Astrocyte of the cerebellum (primary cell): ENCODE results near the gene DYRK3.

ENCODE experiments used
- DNase-seq: peaks from one replicate; pipeline ENCODE4 v3.0.0-alpha.2; 2011; ENCODE audit warnings: low read depth
- H3K4me3 ChIP-seq: 2 replicates; pipeline ENCODE4 v1.5.1; 2011; ENCODE audit warnings: mild to moderate bottlenecking, low read depth, low read length, moderate library complexity
- CTCF ChIP-seq: IDR thresholded peaks from 2 replicates; pipeline ENCODE4 v1.5.1; 2012; ENCODE audit warnings: low read length, low read depth, moderate library complexity, mild to moderate bottlenecking; ENCODE audit errors: missing control alignments
- in situ Hi-C: cut with HindIII; loops from 2 replicates; pipeline ENCODE4 v1.10.0; 2017; ENCODE audit warnings: low sequenced_read_pairs

Gene DYRK3

GRCh38 chr1:206679738-206680211 is 44.4 kb downstream of the DYRK3 start:
- TF ChIP-seq CTCF: no peak
- no peak overlapping the region for H3K4me3 ChIP-seq
- no peak for DNase-seq
- in situ Hi-C loops: no loop called here

- in situ Hi-C loops: no loop called here
- TF ChIP-seq CTCF: no peak
These were observed 44.9 kb downstream of the DYRK3 start for GRCh38 chr1:206680279-206680678.

GRCh38 chr1:206681359-206681758 is 46.0 kb downstream of the DYRK3 start:
- in situ Hi-C loops: no loop called here
- no peak for DNase-seq
- TF ChIP-seq CTCF: no peak
- H3K4me3 ChIP-seq: no peak overlapping the region

More at GRCh38 chr1:206680279-206680678, 44.9 kb downstream of the DYRK3 start:
- no peak for DNase-seq
- no peak overlapping the region for H3K4me3 ChIP-seq

GRCh38 chr1:206682111-206682510 is 46.8 kb downstream of the DYRK3 start:
- in situ Hi-C loops: no loop called here
- TF ChIP-seq CTCF: no peak
- DNase-seq: no peak
- no peak overlapping the region for H3K4me3 ChIP-seq

GRCh38 chr1:206683313-206683712 is 48.0 kb downstream of the DYRK3 start:
- H3K4me3 ChIP-seq: no peak overlapping the region
- in situ Hi-C loops: no loop called here
- TF ChIP-seq CTCF: no peak
- no peak for DNase-seq

GRCh38 chr1:206684003-206684402 is 48.7 kb downstream of the DYRK3 start:
- in situ Hi-C loops: no loop called here
- DNase-seq: no peak
- H3K4me3 ChIP-seq: peak overlapping the region; percentile 62
- no peak for TF ChIP-seq CTCF
